HCT116 (cell line): ENCODE measurements around the gene ZSCAN26. TPM values are rescaled to one million over a fixed set of nuclear protein-coding genes. Genes with fewer than 3 reads are reported as not detected.
"Not testable (repeated sequence)": the region's sequence is repeated elsewhere in the genome, so short reads cannot be mapped to it uniquely, and the experiment has no call there.

Experiments used
- ATAC-seq: fragments of 200-7000 bp; cut with Tn5 transposase; 2 replicates; pipeline ENCODE4 v1.9.1; 2020; ENCODE audit warnings: mild to moderate bottlenecking, moderate library complexity
- BruUV-seq: library from RNA; stranded (reverse); fragments of 400-500 nt; replicated peaks from 2 replicates; lab custom pipeline; 2021; lab: Mats Ljungman, UMichigan
- CTCF ChIA-PET: fragments of 300-600 bp; sonication (Branson Sonifier 250); formaldehyde crosslinking; loops from one replicate; lab custom pipeline; 2021; ENCODE audit warnings: antibody characterized with exemption; lab: Charles Lee
- POLR2A ChIA-PET: fragments of 300-600, 350-600 bp; sonication (Branson Sonifier 250); formaldehyde crosslinking; loops from one replicate; lab custom pipeline; 2021; ENCODE audit warnings: antibody characterized with exemption; lab: Charles Lee
- RAD21 ChIA-PET, 2 experiments: fragments of 300-600 bp; sonication (Branson Sonifier 250); formaldehyde crosslinking; loops; one replicate each; lab custom pipeline; 2023; ENCODE audit warnings: low total read pairs in 2 of 2; ENCODE audit not compliant: uncharacterized antibody in 2 of 2, unreplicated experiment in 2 of 2, low non-redundant PET in 1 of 2; lab: Charles Lee
- DNase-seq: peaks from one replicate; pipeline ENCODE4 v3.0.0-alpha.2; 2010; ENCODE audit warnings: low read depth, low spot score
- H2AFZ ChIP-seq: fragments of 200-600 bp; shearing (Covaris generic), sonication (generic); 2 replicates; pipeline ENCODE4 v1.6.1; 2017; ENCODE audit warnings: low read depth, mixed run types, mixed read lengths, antibody characterized with exemption, low read length; ENCODE audit not compliant: poor library complexity, severe bottlenecking
- H3K27ac ChIP-seq: 2 replicates; pipeline ENCODE4 v1.5.1; 2012; ENCODE audit warnings: low read depth, low read length
- H3K27me3 ChIP-seq: fragments of 200-600 bp; sonication (generic); 2 replicates; pipeline ENCODE4 v1.6.1; 2016; ENCODE audit warnings: mixed run types, low read length, mixed read lengths; ENCODE audit not compliant: insufficient read depth
- H3K36me3 ChIP-seq, 2 experiments: fragments of 200-500 bp in 1 of 2; fragments of 200-600 bp in 1 of 2; sonication (Bioruptor generic) in 1 of 2; sonication (generic) in 1 of 2; 2 replicates each; pipeline versions ENCODE4 v1.5.1 to v1.6.1; 2014 to 2016; ENCODE audit warnings: low read length in 2 of 2, inconsistent platforms in 1 of 2, mixed read lengths in 1 of 2, mixed run types in 1 of 2; ENCODE audit not compliant: insufficient read depth in 2 of 2, control insufficient read depth in 1 of 2
- H3K4me1 ChIP-seq, 2 experiments: fragments of 200-600 bp in 1 of 2; sonication (generic) in 1 of 2; 2 replicates each; pipeline versions ENCODE4 v1.5.1 to v1.6.1; 2012 to 2017; ENCODE audit warnings: low read length in 2 of 2, inconsistent platforms in 1 of 2, mild to moderate bottlenecking in 1 of 2, mixed read lengths in 1 of 2, mixed run types in 1 of 2, moderate library complexity in 1 of 2; ENCODE audit not compliant: insufficient read depth in 2 of 2, control insufficient read depth in 1 of 2
- H3K4me2 ChIP-seq: fragments of 200-600 bp; sonication (generic); 2 replicates; pipeline ENCODE4 v1.6.1; 2017; ENCODE audit warnings: mixed run types, low read length, mixed read lengths
- H3K4me3 ChIP-seq, 2 experiments: fragments of 200-600 bp in 1 of 2; sonication (generic) in 1 of 2; replicated peaks in 1 of 2; 2 replicates each; pipeline ENCODE4 v1.5.1; 2011 to 2016; ENCODE audit warnings: low read length in 2 of 2, control low read depth in 1 of 2, low read depth in 1 of 2, mild to moderate bottlenecking in 1 of 2, mixed read lengths in 1 of 2, mixed run types in 1 of 2
- H3K79me2 ChIP-seq: fragments of 200-600 bp; sonication (generic); 2 replicates; pipeline ENCODE4 v1.6.1; 2017; ENCODE audit warnings: mild to moderate bottlenecking, mixed run types, low read length, moderate library complexity, mixed read lengths; ENCODE audit not compliant: insufficient read depth
- H3K9ac ChIP-seq: fragments of 200-600 bp; sonication (generic); 2 replicates; pipeline ENCODE4 v1.6.1; 2016; ENCODE audit warnings: low read length, mixed read lengths
- H3K9me2 ChIP-seq: fragments of 200-600 bp; sonication (generic), shearing (Covaris generic); 2 replicates; pipeline ENCODE4 v1.6.1; 2017; ENCODE audit warnings: mixed run types, mild to moderate bottlenecking, moderate library complexity; ENCODE audit not compliant: insufficient read depth
- H3K9me3 ChIP-seq, 2 experiments: fragments of 200-500 bp in 1 of 2; fragments of 200-600 bp in 1 of 2; sonication (Bioruptor generic) in 1 of 2; sonication (generic) in 1 of 2; 2 replicates each; pipeline ENCODE4 v1.6.1; 2014 to 2017; ENCODE audit warnings: low read length in 2 of 2, mixed read lengths in 2 of 2, inconsistent platforms in 1 of 2, low read depth in 1 of 2, mild to moderate bottlenecking in 1 of 2, mixed run types in 1 of 2, moderate library complexity in 1 of 2; ENCODE audit not compliant: control insufficient read depth in 1 of 2, insufficient read depth in 1 of 2
- H4K20me1 ChIP-seq: fragments of 200-600 bp; sonication (generic), shearing (Covaris generic); 2 replicates; pipeline ENCODE4 v1.6.1; 2017; ENCODE audit warnings: mixed run types, mild to moderate bottlenecking, moderate library complexity; ENCODE audit not compliant: insufficient read depth
- ATF3 ChIP-seq: IDR thresholded peaks from 2 replicates; pipeline ENCODE4 v1.6.1; 2012
- CEBPB ChIP-seq: IDR thresholded peaks from 2 replicates; pipeline ENCODE4 v1.6.1; 2012; ENCODE audit warnings: low read depth
- CTCF ChIP-seq, 3 experiments: fragments of 200-600 bp in 1 of 3; sonication (generic) in 1 of 3; IDR thresholded peaks in 2 of 3; conservative IDR thresholded peaks in 1 of 3; 2 replicates each; pipeline ENCODE4 v1.5.1; 2012 to 2017; ENCODE audit warnings: low read depth in 2 of 3, low read length in 2 of 3, antibody characterized with exemption in 1 of 3, borderline replicate concordance in 1 of 3, control low read depth in 1 of 3, mild to moderate bottlenecking in 1 of 3, mixed read lengths in 1 of 3, mixed run types in 1 of 3, moderate library complexity in 1 of 3; ENCODE audit not compliant: insufficient read depth in 1 of 3
- ELF1 ChIP-seq: IDR thresholded peaks from 2 replicates; pipeline ENCODE4 v1.6.1; 2012; ENCODE audit warnings: low read depth, borderline replicate concordance
- POLR2AphosphoS5 ChIP-seq: IDR thresholded peaks from 2 replicates; pipeline ENCODE4 v1.6.1; 2011; ENCODE audit warnings: mild to moderate bottlenecking, low read depth, low read length, moderate library complexity
- SIN3A ChIP-seq: IDR thresholded peaks from 2 replicates; pipeline ENCODE4 v1.6.1; 2012; ENCODE audit warnings: low read depth
- SP1 ChIP-seq: IDR thresholded peaks from 2 replicates; pipeline ENCODE4 v1.6.1; 2012; ENCODE audit warnings: low read depth
- SRF ChIP-seq: IDR thresholded peaks from 2 replicates; pipeline ENCODE4 v1.6.1; 2012; ENCODE audit warnings: low read depth
- YY1 ChIP-seq: IDR thresholded peaks from 2 replicates; pipeline ENCODE4 v1.6.1; 2011; ENCODE audit warnings: low read length, low read depth, moderate library complexity, mild to moderate bottlenecking; ENCODE audit not compliant: insufficient replicate concordance; ENCODE audit errors: extremely low read depth
- ZFX ChIP-seq: fragments of 450-650 bp; IDR thresholded peaks from 2 replicates; pipeline ENCODE4 v1.6.1; 2017
- intact Hi-C: fragments of 100-400 bp; cut with micrococcal nuclease; formaldehyde crosslinking; loops from 2 replicates; pipeline ENCODE4 v1.10.0; 2022
- total RNA-seq: library from RNA; stranded (reverse); gene quantifications from one replicate; pipeline ENCODE4 v1.2.1, GENCODE V29; 2021; ENCODE audit not compliant: unreplicated experiment

Gene ZSCAN26
- total RNA-seq, 1 experiment from 2014 or later: 10.3 TPM

GRCh38 chr6:28296520-28297060, 29.6 kb downstream of the ZSCAN26 start:
- no peak overlapping the region for H3K27ac ChIP-seq
- no peak for ATAC-seq
- no peak overlapping the region for H3K4me2 ChIP-seq
- CTCF ChIA-PET: no interaction called here
- no peaks in the 10 kb centered on the region for H4K20me1 ChIP-seq
- H2AFZ ChIP-seq: no peak overlapping the region
- no peaks in the 10 kb centered on the region for H3K9me2 ChIP-seq
- intact Hi-C loops: no loop called here
- no peak overlapping the region for H3K9ac ChIP-seq
- no peaks in the 10 kb centered on the region for H3K79me2 ChIP-seq
- no peaks in the 10 kb centered on the region for H3K36me3 ChIP-seq
- BruUV-seq: no TSS peak
- no peaks in the 10 kb centered on the region for H3K4me1 ChIP-seq
- H3K4me3 ChIP-seq: no peak overlapping the region
- no peaks in the 10 kb centered on the region for H3K27me3 ChIP-seq
- no peaks in the 10 kb centered on the region for H3K9me3 ChIP-seq
- no peak for DNase-seq
- RAD21 ChIA-PET: no interaction called here
- POLR2A ChIA-PET: no interaction called here
- TF ChIP-seq ZFX: no peak
- TF ChIP-seq SP1: no peak
- no peak for TF ChIP-seq POLR2AphosphoS5
- no peak for TF ChIP-seq CTCF (IDR thresholded peaks at IDR 0.05 in 2 of 3, conservative IDR thresholded peaks at IDR 0.05 in 1 of 3; ENCODE audit: borderline replicate concordance in 1 of 3, insufficient read depth in 1 of 3, low read depth in 2 of 3, low read length in 2 of 3)
- no peak for TF ChIP-seq CEBPB

GRCh38 chr6:28303570-28303969, 36.6 kb downstream of the ZSCAN26 start:
- no peak for TF ChIP-seq SRF
- no peak for TF ChIP-seq SIN3A
- TF ChIP-seq YY1: no peak
- TF ChIP-seq ELF1: no peak
- TF ChIP-seq ATF3: no peak
- no TSS peak for BruUV-seq
- DNase-seq: no peak
- Histone ChIP-seq H4K20me1 (no peaks in the 10 kb centered on the region), H3K9me3 (no peaks in the 10 kb centered on the region), H3K79me2 (no peaks in the 10 kb centered on the region), H3K4me1 (no peaks in the 10 kb centered on the region), H3K27me3 (no peaks in the 10 kb centered on the region), H3K27ac (no peak overlapping the region), H3K4me2 (no peak overlapping the region), H3K4me3 (no peak overlapping the region), H3K9ac (no peak overlapping the region), H2AFZ (no peak overlapping the region), H3K9me2 (no peaks in the 10 kb centered on the region), H3K36me3 (no peaks in the 10 kb centered on the region)
- POLR2A ChIA-PET: no interaction called here
- intact Hi-C loops: no loop called here
- no peak for ATAC-seq
- CTCF ChIA-PET: no interaction called here
- RAD21 ChIA-PET: no interaction called here

DNA sequence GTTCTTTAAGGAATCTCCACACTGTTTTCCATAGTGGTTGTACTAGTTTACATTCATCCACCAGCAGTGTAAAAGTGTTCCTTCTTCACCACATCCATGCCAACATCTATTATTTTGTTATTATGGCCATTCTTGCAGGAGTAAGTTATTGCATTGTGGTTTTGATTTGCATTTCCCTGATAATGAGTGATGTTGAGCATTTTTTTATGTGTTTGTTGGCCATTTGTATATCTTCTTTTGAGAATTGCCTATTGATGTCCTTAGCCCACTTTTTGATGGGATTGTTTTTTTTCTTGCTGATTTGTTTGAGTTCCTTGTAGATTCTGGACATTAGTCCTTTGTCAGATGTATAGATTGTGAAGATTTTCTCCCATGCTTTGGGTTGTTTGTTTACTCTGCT, 39.4 kb downstream of the ZSCAN26 start:
- intact Hi-C loops, H3K4me2 ChIP-seq, H2AFZ ChIP-seq, H3K9ac ChIP-seq, H3K9me2 ChIP-seq, ATAC-seq, BruUV-seq, CTCF ChIA-PET, H3K27me3 ChIP-seq, H3K36me3 ChIP-seq, H3K9me3 ChIP-seq, POLR2A ChIA-PET, H3K27ac ChIP-seq, DNase-seq, H4K20me1 ChIP-seq, H3K4me1 ChIP-seq, RAD21 ChIA-PET, H3K4me3 ChIP-seq, H3K79me2 ChIP-seq: not testable (repeated sequence)
